Hindlimb muscle (tissue), 1 donor: ENCODE data around the gene PANX2. TPM values are rescaled to one million over a fixed set of nuclear protein-coding genes. Genes with fewer than 3 reads are reported as not detected.
"Not testable (repeated sequence)": the region's sequence is repeated elsewhere in the genome, so short reads cannot be mapped to it uniquely, and the experiment has no call there.

Source experiments
- DNase-seq: peaks from one replicate; pipeline ENCODE4 v3.0.0-alpha.2; 2013
- polyA plus RNA-seq: library from polyadenylated mRNA; unstranded; fragments of 120-200 nt; gene quantifications from one replicate; pipeline ENCODE4 v1.2.1, GENCODE V29; 2013; ENCODE audit not compliant: insufficient read length

Gene PANX2
- 0.14 TPM for polyA plus RNA-seq

DNA sequence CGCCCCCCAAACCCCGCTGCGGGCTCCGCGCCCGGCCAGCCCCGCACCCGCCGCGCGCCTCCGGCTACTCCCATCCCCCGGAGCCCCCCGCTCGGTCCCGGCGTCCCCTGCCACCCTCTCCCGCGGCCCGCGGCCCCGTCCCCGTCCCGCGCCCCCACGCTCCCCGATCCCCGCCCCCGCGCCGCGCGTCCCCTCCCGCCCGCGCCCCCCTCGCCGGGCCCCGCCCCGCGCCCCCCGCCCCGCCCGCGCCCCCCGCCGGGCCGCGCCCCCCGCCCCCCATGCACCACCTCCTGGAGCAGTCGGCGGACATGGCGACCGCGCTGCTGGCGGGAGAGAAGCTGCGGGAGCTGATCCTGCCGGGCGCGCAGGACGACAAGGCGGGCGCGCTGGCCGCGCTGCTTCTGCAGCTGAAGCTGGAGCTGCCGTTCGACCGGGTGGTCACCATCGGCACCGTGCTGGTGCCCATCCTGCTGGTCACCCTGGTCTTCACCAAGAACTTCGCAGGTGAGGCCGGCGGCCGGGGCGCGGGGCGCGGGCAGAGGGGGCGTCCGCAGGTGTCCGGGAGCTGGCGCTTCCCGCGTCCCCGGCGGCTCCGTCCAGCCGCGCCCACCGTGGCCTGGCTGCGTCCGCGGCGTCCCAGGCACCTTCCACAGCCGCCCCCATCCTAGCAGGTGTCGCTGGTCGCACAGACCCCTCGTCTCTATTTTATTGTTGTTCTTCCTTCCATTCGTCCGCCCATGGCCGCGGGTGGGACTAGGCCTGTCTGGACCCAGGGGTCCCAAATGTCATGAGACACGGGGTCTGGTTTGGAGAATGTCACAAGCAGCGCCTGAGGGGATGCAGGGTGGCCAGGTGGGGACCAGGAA lies at the start of gene PANX2:
Gene PANX2 (plus strand): TSS at position 279 of the 866 bp plus-strand sequence. CDS start 0 bp downstream, at position 279.
- DNase-seq: no peak

DNA sequence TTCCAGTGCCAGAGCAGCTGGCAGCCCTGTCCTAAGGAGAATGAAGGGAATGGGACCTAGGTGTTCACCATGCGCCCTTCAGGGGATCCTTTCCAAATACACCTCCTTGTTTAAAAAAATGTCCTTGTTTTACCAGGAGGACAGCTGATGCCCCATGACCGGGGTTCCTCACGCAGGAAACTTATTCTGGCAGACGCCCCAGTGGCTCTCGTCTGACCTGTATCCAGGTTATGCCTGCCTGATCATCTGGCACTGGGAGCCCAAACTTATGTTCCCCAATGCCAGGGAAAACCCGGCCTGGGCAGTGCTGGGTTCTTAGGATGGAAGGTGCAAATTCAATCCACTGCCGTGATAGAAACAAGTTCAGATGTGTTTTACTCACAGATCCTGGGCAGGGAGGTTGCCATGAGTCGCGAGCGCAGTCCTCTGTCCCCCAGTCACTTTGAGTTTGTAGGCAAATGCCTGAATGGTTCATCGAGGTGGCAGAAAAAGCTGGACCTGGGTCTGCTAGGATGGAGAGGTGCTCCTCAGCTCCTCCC lies 49.3 kb upstream of the PANX2 start:
- no peak for DNase-seq

GRCh38 chr22:50123119-50123518 lies 47.4 kb upstream of the PANX2 start:
- no peak for DNase-seq

- DNase-seq: no peak
These were observed 45.5 kb upstream of the PANX2 start for GRCh38 chr22:50125029-50125428.

- DNase-seq: no peak
These were observed 41.3 kb upstream of the PANX2 start for GRCh38 chr22:50129121-50129736.

DNA sequence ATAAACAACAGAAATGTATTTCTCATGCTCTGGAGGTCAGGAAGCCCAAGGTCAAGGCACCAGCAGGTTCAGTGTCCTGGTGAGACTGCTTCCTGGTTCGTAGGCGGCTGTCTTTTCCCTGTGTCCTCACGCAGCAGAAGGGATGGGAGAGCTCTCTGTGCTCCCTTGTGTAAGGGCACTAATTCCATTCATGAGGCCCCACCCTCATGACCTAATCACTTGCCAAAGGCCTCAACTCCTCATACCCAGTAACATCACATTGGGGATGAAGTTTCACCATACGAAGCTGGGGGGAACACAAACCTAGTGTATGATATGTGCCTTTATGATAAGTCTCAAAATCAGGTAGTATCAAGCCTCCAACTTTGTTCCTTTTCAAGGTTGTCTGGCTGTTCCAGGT lies 38.6 kb upstream of the PANX2 start:
- DNase-seq: no peak

GRCh38 chr22:50134481-50134880 lies 36.0 kb upstream of the PANX2 start:
- no peak for DNase-seq

GRCh38 chr22:50136581-50137015 lies 33.9 kb upstream of the PANX2 start:
- DNase-seq: no peak

DNA sequence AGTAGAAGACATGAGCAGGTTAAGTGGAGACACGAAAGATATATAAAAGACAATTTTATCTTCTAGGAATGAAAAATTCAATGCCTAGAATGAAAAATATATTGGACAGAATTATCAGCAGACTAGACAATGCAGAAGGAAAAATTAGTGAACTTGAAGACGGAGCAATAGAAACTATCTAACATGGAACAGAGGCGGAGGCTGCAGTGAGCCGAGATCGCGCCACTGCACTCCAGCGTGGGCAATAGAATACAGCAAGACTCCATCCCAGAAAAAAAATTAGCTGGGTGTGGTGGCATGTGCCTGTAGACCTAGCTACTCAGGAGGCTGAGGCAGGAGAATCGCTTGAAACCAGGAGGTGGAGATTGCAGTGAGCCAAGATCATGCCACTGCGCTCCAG lies 33.3 kb upstream of the PANX2 start:
- DNase-seq: not testable (repeated sequence)

GRCh38 chr22:50138041-50138440 lies 32.5 kb upstream of the PANX2 start:
- DNase-seq: no peak

- DNase-seq: no peak
These were observed 31.5 kb upstream of the PANX2 start for GRCh38 chr22:50138988-50139387.

GRCh38 chr22:50139843-50140415 lies 30.6 kb upstream of the PANX2 start:
- no peak for DNase-seq

DNA sequence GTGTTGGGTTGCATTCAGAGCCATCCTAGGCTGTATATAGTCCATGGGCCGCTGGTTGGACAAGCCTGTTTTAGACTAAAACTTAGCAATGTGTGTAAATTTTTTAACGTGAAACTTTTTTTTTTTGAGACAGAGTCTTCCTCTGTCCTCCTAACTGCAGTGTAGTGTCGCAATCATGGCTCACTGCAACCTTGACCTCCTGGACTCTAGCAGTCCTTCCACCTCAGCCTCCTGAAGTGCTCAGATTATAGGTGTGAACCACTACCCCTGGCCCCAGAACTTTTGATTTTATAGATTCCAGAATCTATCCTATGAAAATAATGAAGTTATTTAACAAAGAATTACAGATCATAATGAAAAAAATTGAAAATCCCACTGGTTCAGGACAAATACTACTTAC lies 29.9 kb upstream of the PANX2 start:
- DNase-seq: no peak

- no peak for DNase-seq
These were observed 29.1 kb upstream of the PANX2 start for GRCh38 chr22:50141462-50141861.

GRCh38 chr22:50141891-50142363 lies 28.6 kb upstream of the PANX2 start:
- no peak for DNase-seq

DNA sequence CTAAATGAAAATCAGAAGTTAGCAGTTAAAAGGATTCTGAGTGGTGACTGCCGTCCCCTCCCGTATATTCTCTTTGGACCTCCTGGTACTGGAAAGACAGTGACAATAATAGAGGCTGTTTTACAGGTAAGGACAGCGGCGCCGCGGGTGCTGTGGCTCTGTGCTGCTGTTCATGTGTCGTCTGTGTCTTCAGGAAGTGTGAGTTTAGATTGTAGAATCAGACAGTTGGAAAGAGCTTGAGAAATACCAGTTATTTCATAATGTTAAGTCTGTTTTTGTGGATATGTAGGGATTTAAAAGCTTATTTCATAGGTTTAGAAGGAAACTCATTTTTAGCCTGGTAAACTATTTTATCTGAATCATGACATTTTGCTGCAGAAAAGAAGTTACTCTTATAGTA lies 27.4 kb upstream of the PANX2 start:
- no peak for DNase-seq

DNA sequence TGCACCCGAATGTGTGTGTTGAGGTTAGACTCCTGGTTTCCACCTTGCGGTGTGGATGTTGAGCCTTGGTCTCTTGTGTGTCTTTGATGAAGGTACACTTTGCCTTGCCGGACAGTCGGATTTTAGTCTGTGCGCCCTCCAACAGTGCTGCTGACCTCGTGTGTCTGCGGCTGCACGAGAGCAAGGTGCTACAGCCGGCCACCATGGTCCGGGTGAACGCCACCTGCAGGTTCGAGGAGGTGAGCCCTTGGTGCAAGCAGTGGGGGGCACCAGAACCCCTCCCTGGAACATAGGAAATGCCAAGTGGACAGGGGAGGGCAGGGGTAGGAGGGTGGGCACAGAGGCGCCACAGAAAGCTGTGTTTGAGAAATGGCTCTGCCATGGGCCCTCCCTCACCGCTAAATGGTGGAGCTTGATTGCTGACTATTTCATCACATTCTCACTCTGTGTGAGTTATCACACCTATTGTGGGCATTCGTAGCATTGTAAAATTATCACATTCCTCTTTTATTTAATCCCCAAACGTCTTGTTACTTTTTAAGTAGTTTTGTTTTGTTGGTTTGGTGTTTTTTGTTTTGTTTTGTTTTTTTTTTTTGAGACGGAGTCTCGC lies 26.4 kb upstream of the PANX2 start:
- DNase-seq: no peak

DNA sequence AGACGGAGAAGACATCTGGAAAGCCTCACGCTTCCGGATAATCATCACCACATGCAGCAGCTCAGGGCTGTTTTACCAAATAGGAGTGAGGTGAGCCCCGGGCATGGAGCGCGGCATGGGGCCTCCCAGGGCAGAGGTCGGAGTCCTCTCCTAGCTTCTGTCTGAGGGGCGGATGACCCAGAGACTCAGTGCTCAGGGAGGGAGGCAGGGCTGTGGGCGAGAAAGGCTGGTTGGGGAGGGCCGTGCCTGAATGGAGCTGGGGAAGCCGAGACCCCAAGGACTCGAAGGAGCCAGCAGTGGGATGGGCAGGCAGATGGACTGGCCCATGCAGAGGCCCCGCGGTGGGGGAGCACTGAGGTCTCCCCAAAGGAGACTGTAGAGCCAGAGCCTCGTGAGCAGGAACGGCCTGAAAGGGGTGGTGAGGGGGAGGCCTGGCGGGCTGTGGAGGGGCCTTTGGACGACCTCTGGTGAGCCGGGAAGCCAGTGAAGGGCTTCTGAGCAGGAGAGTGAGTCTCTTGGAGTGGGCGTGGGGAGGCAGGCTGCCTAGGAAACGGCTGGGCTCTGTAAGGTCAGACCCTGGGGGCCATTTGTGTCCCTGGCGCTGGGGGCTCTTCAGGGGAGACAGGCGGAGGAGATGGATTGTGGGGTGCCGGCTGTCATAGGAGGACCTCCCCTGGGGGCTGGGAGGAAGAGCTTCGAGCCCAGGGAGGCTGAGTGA lies 24.7 kb upstream of the PANX2 start:
- peak; percentile 62 for DNase-seq

DNA sequence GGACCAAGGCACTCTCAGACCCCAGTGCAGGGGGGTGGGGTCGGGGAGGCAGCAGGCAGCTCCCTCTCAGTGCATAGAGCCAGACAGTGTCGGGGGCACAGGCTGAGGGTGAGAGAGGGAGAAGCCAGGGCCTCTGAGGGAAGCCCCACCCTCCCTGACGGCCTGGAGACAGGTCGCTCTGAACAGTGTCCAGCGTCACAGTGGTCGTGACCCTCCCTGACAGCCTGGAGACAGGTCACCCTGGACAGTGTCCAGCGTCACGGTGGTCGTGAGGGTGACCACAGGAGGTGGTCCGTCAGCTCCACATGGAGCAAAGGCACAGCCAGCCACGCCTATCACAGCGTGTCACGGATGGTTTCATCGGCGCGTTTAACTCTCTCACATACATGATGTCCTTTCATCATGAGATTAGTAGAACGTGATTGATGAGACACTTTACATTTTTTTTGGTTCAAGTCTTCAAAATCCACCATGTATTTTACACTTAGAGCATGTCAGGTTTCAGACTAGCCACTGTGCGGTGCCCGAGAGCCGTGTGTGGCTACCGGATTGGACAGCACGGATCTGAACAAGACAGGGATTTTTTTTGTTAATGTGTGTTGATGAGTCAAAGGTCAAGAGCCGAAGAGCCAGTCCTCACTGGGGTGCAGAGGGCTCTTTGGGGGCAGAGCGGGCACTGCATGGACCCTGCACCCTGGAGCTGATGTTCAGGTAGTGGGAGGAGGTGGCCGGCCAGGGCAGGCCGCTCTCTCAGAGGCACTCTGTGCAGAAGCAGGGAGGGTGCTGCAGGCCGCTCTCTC lies 23.9 kb upstream of the PANX2 start:
- DNase-seq: peak; percentile 79

DNA sequence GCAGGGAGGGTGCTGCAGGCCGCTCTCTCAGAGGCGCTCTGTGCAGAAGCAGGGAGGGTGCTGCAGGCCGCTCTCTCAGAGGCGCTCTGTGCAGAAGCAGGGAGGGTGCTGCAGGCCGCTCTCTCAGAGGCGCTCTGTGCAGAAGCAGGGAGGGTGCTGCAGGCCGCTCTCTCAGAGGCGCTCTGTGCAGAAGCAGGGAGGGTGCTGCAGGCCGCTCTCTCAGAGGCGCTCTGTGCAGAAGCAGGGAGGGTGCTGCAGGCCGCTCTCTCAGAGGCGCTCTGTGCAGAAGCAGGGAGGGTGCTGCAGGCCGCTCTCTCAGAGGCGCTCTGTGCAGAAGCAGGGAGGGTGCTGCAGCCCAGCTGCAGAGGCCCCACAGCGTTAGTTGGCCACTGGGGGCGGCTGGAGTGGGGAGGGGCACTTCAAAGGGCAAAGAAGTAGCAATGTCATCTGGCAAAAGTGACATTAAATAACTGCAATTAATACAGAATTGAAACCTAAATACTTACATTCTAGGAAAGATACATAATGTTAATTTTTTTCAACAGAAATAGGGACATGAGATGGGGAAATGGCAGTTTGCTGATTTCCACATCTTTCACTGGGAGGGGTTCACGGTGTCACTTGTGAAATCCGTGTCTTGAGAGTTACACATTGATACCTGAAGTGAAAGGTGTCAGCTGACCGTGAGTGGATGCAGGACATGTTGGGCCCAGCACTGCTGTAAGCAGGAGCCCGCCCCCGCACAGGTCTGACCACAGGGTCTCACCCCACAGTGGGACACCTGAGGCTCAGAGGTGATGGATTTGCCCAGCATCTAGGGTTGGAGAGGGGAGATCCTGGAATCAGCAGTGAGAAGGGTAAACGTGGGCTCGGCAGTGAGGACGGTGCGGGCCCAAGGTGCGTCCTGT lies 23.0 kb upstream of the PANX2 start:
- DNase-seq: not testable (repeated sequence)
